ENCODE data around the gene CABP4. TPM values are rescaled to one million over a fixed set of nuclear protein-coding genes. Genes with fewer than 3 reads are reported as not detected.
A peak's percentile ranks its signal among the peaks of the same experiment; 100 is the strongest.

CABP4 gene
- total and polyA plus RNA-seq, 10 of the 15 experiments (the other 5 are each of a cell fraction or from before 2014, with no cell fraction given) = 0.04 to 0.41 (median 0.14) TPM; not detected in 2

- peak overlapping the region; percentile 31 for H3K4me2 ChIP-seq (ENCODE audit: control insufficient read depth, insufficient read depth)
- intact Hi-C loops (cut with micrococcal nuclease; ENCODE audit: unreplicated experiment) (no loop called here), in situ Hi-C loops (cut with MboI) (no loop called here)
- H2AFZ ChIP-seq (ENCODE audit: control insufficient read depth, low read depth, low read length) = no peak overlapping the region
- ChIA-PET CTCF (interaction anchor here (0.8 to 1.9 kb wide), 4 partner anchors 13 to 62 kb away, joined by 3 to 7 read pairs (median 4); partner anchors contain the start of gene TMEM134), SMC1A (ENCODE audit: uncharacterized antibody, unreplicated experiment) (interaction anchor here (0.7 to 3.1 kb wide), 7 partner anchors 13 to 99 kb away, joined by 3 to 11 read pairs (median 3); partner anchors contain the start of genes PTPRCAP and TMEM134), RAD21 (ENCODE audit: unreplicated experiment) (interaction anchor here (0.9 to 2.6 kb wide), 6 partner anchors 15 to 63 kb away, joined by 4 to 18 read pairs (median 5); partner anchors contain the start of genes PTPRCAP and RAD9A), POLR2A (interaction anchor here (0.7 to 3.0 kb wide), 7 partner anchors 11 to 77 kb away, joined by 3 to 12 read pairs (median 4); partner anchors contain the start of genes PTPRCAP, RPS6KB2 and TMEM134)
- peaks cover 33% of the 10 kb centered on the region for H3K79me2 ChIP-seq (ENCODE audit: control insufficient read depth, insufficient read depth, low read length)
- no TSS peak for BruUV-seq (replicated peaks)
- TF ChIP-seq, protein P1, sequence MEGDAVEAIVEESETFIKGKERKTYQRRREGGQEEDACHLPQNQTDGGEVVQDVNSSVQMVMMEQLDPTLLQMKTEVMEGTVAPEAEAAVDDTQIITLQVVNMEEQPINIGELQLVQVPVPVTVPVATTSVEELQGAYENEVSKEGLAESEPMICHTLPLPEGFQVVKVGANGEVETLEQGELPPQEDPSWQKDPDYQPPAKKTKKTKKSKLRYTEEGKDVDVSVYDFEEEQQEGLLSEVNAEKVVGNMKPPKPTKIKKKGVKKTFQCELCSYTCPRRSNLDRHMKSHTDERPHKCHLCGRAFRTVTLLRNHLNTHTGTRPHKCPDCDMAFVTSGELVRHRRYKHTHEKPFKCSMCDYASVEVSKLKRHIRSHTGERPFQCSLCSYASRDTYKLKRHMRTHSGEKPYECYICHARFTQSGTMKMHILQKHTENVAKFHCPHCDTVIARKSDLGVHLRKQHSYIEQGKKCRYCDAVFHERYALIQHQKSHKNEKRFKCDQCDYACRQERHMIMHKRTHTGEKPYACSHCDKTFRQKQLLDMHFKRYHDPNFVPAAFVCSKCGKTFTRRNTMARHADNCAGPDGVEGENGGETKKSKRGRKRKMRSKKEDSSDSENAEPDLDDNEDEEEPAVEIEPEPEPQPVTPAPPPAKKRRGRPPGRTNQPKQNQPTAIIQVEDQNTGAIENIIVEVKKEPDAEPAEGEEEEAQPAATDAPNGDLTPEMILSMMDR (IDR thresholded peaks at IDR 0.05 in 2 of 3, conservative IDR thresholded peaks at IDR 0.05 in 1 of 3; ENCODE audit: control insufficient read depth in 2 of 3, extremely low read depth in 1 of 3, insufficient read depth in 1 of 3, low read depth in 3 of 3, low read length in 3 of 3) = peak in 2 of 3 experiments; percentile 25 to 48; a peak in 3 of 6 replicates
- TF ChIP-seq IKZF2 (IDR thresholded peaks at IDR 0.05) = no peak
- peak; percentile 28; the same call in 1 of the 2 replicates for TF ChIP-seq IKZF1 (conservative IDR thresholded peaks at IDR 0.05)
- peak overlapping the region; percentile 6; the same call in 1 of the 2 replicates for H3K27ac ChIP-seq (ENCODE audit: control insufficient read depth, insufficient read depth)
- no peak for DNase-seq (ENCODE audit: low read depth, low spot score)
- H3K27me3 ChIP-seq (replicated peaks in 1 of 2; ENCODE audit: control insufficient read depth in 2 of 2, insufficient read depth in 2 of 2, low read length in 1 of 2) = no peaks in the 10 kb centered on the region
- no peak for ATAC-seq
- peaks cover 71% of the 10 kb centered on the region for H3K4me1 ChIP-seq (ENCODE audit: control insufficient read depth, insufficient read depth, low read length)
- 0 out of 2 replicates have a peak overlapping the region, but pooled peaks have one; percentile 30 for H3K4me3 ChIP-seq
- H3K9me3 ChIP-seq (replicated peaks; ENCODE audit: control insufficient read depth, insufficient read depth, low read length) = no peaks in the 10 kb centered on the region; the same call in 2 of the 3 replicates
- H3K36me3 ChIP-seq (ENCODE audit: control insufficient read depth in 2 of 2, insufficient read depth in 2 of 2, low read length in 1 of 2) = no peaks in the 10 kb centered on the region
- 21% methylated on average over 12 of the region's 12 CpGs for WGBS (ENCODE audit: insufficient coverage, insufficient replicate concordance, low lambda C conversion rate, missing lambda C conversion rate)
- H4K20me1 ChIP-seq (ENCODE audit: control insufficient read depth, insufficient read depth) = no peaks in the 10 kb centered on the region
- no peak overlapping the region for H3K9ac ChIP-seq (ENCODE audit: control insufficient read depth, insufficient read depth, low read length)
- FAIRE-seq = no peak
Measured at GRCh38 chr11:67406969-67407687, 48.0 kb upstream of the CABP4 start.

Measured in GM12878 (cell line).